Thoracic aorta (tissue), 2 donors: Measurements from ENCODE around the gene EMC10. TPM values are rescaled to one million over a fixed set of nuclear protein-coding genes. Genes with fewer than 3 reads are reported as not detected.

Experiments
- ATAC-seq: fragments of 150-250 bp; one replicate; pipeline ENCODE4 v1.8.0; 2017; ENCODE audit warnings: low read depth; ENCODE audit not compliant: insufficient number of reproducible peaks, low FRiP score
- DNase-seq: peaks from one replicate; pipeline ENCODE4 v3.0.0-alpha.2; 2020; ENCODE audit warnings: low spot score
- H3K27ac ChIP-seq, 2 donors: fragments of 200-600 bp; sonication (generic); 1 replicate in 1 of 2; 2 replicates in 1 of 2; pipeline ENCODE4 v1.5.1; 2016; ENCODE audit warnings: mild to moderate bottlenecking in 2 of 2, moderate library complexity in 2 of 2
- H3K27me3 ChIP-seq: fragments of 200-600 bp; sonication (generic); replicated peaks from 2 replicates; pipeline ENCODE4 v1.6.0; 2016; ENCODE audit warnings: mild to moderate bottlenecking; ENCODE audit not compliant: insufficient read depth
- H3K36me3 ChIP-seq: fragments of 200-600 bp; sonication (generic); one replicate; pipeline ENCODE4 v1.5.1; 2016
- H3K4me1 ChIP-seq, 2 donors: fragments of 200-600 bp; sonication (generic); 1 replicate in 1 of 2; 2 replicates in 1 of 2; pipeline versions ENCODE4 v1.5.1 to v1.6.0; 2016; ENCODE audit warnings: low read depth in 2 of 2, mild to moderate bottlenecking in 1 of 2; ENCODE audit not compliant: control insufficient read depth in 1 of 2
- H3K4me3 ChIP-seq: fragments of 200-600 bp; sonication (generic); 2 replicates; pipeline ENCODE4 v1.5.1; 2016; ENCODE audit warnings: mild to moderate bottlenecking
- H3K9me3 ChIP-seq: fragments of 200-600 bp; sonication (generic); 2 replicates; pipeline ENCODE4 v1.5.1; 2016
- total RNA-seq, 2 donors: library from RNA; depleted of rRNA; stranded (reverse); fragments of >200 nt; gene quantifications; one replicate each; pipeline versions ENCODE4 v1.1.0 to v1.2.3, GENCODE V29; 2016
- TF ChIP-seq, protein P1 (sequence below): fragments of 200-600 bp; sonication (generic); IDR thresholded peaks from one replicate; pipeline ENCODE4 v1.5.1; 2019; ENCODE audit warnings: antibody characterized with exemption

The EMC10 gene
- total RNA-seq, 2 donors from 2014 or later: 85.6 to 139 TPM

DNA sequence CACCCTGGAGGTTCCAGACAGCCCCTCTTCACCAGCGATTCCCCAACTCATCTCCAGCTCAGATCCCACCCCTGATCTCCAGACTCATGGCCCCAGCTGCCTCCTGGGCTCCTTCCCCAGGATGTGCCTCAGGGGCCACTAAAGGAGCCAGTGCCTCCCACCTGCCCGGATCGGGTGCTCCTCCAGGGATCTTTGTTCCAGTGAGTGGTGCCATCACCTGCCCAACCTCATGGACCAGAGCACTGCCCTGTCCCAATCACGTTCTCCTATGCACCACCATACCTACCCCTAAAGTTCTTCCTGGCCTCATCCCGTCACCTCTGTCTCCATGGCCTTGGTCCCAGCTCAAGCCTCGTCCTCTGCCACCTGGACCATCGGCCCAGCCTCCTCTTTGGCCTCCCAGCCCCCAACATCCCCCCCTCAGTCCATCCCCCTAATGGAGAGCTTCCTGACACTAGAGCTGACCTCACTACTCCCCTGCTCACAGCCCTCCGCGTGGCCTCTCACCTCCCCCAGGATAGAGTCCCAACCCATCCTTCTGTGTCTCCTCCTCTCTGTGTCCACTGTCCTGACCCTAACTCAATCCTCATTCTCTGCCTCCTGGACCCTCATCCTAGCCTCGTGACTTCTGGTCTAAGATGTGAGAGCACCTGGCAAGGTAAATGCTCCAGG lies 9.1 kb downstream of the EMC10 start:
- DNase-seq: no peak
- no peak overlapping the region for H3K27ac ChIP-seq
- no peak overlapping the region for H3K4me3 ChIP-seq
- no peak for ATAC-seq
- TF ChIP-seq, protein P1, sequence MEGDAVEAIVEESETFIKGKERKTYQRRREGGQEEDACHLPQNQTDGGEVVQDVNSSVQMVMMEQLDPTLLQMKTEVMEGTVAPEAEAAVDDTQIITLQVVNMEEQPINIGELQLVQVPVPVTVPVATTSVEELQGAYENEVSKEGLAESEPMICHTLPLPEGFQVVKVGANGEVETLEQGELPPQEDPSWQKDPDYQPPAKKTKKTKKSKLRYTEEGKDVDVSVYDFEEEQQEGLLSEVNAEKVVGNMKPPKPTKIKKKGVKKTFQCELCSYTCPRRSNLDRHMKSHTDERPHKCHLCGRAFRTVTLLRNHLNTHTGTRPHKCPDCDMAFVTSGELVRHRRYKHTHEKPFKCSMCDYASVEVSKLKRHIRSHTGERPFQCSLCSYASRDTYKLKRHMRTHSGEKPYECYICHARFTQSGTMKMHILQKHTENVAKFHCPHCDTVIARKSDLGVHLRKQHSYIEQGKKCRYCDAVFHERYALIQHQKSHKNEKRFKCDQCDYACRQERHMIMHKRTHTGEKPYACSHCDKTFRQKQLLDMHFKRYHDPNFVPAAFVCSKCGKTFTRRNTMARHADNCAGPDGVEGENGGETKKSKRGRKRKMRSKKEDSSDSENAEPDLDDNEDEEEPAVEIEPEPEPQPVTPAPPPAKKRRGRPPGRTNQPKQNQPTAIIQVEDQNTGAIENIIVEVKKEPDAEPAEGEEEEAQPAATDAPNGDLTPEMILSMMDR: no peak
- no peaks in the 10 kb centered on the region for H3K4me1 ChIP-seq
- no peaks in the 10 kb centered on the region for H3K27me3 ChIP-seq
- H3K9me3 ChIP-seq: no peaks in the 10 kb centered on the region
- H3K36me3 ChIP-seq: peaks cover 24% of the 10 kb centered on the region

DNA sequence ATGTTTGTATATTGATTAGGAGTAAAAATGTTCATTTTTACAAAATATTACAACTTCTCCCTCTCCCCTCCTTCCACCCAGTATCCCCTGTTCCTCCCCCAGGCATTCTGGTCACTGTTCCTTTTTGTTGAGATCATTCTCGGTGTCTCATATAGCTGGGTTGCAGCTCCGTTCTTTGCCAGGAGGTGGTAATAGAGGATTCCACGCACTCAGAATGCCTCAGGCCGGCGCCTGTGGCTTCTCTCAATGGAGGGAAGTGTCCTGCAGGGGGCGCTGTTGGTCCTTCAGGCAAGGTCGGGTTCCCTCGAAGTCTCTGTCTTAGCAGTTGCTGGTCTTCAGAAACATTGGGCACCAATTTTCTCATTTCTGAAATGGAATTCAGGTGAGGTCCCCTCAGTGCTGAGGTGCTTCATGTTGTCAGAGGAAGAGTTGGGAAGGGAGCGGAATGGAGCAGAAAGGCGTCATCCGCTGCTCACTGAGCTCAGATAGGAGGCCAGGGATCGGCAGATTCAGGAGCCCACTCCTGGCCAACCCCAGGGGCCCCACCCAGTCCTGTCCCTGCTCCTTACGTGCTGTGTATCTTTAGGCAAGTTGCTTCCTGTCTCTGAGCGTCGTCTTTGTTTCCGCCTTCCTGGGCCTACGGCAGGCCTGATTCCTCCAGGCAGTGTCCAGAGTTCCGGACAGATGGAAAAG lies 10.7 kb downstream of the EMC10 start:
- H3K4me1 ChIP-seq: no peaks in the 10 kb centered on the region
- no peak for DNase-seq
- H3K27me3 ChIP-seq: no peaks in the 10 kb centered on the region
- H3K36me3 ChIP-seq: peaks cover 10% of the 10 kb centered on the region
- H3K9me3 ChIP-seq: no peaks in the 10 kb centered on the region
- no peak overlapping the region for H3K27ac ChIP-seq
- ATAC-seq: no peak
- TF ChIP-seq, protein P1: no peak
- no peak overlapping the region for H3K4me3 ChIP-seq

DNA sequence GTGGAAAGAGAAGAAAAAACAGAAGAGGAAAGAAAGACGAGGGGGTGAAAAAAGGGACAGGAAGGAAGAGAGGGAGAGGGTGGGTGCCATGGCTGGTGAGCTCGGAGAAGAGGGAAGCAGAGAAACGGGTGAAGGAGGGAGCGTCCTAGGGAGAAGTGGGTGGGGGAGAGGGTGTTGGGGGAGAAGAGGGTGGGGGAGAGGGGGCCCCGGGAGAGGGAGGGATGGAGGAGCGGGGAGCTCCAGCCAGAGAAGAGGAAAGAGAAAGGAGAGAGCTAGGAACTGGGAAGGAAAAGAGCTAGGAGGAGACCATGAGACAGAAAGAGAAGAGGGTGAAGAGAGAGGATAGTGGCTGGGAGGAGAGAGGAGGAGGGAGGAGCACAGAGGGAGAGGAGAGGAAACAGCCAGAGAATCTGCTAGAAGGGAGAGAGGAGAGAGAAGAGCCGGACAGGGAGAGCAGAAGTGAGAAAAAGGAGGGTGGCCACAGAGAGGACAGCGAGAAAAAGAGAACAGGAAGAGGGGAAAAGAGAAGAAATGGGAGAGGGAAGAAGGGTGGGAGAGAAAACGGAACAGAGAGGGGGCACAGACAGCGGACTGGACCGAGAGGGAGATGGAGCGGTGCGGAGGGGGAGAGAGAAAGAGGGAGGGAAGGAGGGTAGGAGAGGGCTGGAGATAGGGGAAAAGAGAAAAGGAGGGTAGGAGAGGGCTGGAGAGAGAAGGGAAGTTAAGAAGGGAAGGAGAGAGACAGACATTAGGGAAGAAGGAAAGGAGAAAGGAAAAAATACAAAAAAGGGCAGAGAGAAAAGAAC lies 12.3 kb downstream of the EMC10 start:
- H3K4me1 ChIP-seq: no peaks in the 10 kb centered on the region
- ATAC-seq: no peak
- no peak for DNase-seq
- no peaks in the 10 kb centered on the region for H3K36me3 ChIP-seq
- TF ChIP-seq, protein P1: no peak
- H3K9me3 ChIP-seq: no peaks in the 10 kb centered on the region
- H3K4me3 ChIP-seq: no peak overlapping the region
- no peak overlapping the region for H3K27ac ChIP-seq
- H3K27me3 ChIP-seq: no peaks in the 10 kb centered on the region

DNA sequence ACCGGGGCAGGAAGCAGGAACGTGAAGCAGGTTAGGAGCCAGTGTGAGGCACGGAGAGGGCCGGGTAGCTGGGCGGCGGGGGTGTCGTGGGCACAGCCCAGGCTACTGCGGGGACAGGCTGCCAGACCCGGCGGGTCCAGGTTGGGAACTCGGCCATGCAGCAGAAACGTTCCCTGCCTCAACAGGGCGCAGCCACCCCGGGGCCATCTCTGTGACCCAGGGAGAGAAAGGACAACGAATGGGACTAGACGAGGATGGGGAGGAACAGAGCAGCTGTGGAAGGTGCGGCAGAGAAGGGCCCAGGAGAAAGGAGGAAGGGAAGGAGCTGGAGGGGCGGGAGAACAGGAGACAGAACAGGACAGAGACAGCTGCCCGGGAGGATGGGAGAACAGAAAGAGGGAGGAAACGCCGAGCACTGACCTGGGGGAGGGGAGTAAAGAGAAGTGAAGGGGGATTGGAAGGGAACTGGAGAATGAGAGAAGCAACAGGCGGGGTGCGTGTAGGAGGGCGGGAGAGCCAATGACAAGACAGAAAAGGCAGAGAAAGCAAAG lies 13.2 kb downstream of the EMC10 start:
- H3K4me3 ChIP-seq: no peak overlapping the region
- no peaks in the 10 kb centered on the region for H3K36me3 ChIP-seq
- ATAC-seq (no peak), DNase-seq (no peak)
- no peaks in the 10 kb centered on the region for H3K27me3 ChIP-seq
- no peaks in the 10 kb centered on the region for H3K4me1 ChIP-seq
- no peak overlapping the region for H3K27ac ChIP-seq
- TF ChIP-seq, protein P1: no peak
- H3K9me3 ChIP-seq: no peaks in the 10 kb centered on the region

DNA sequence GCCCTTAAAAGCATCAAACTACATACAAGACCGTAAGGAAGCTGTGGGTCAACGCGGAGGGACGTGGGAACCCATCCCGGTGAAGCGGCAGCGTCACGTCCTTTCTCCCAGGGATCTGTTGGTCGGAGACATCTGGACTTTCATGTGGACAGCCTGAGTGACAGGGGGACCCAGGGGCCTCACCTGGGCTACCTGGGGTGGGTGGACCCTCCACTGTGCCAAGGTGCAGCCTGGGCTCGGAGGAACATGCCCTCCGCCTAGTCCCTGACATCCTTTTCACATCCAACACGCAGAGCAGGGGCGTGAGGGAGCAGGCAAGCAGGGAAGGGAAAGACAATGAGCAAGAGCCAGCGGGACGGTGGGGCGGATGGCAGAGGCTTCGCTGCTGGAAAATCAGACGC lies 14.1 kb downstream of the EMC10 start:
- ATAC-seq (no peak), DNase-seq (no peak)
- TF ChIP-seq, protein P1: no peak
- H3K27me3 ChIP-seq: no peaks in the 10 kb centered on the region
- H3K4me3 ChIP-seq: no peak overlapping the region
- H3K4me1 ChIP-seq: no peaks in the 10 kb centered on the region
- no peak overlapping the region for H3K27ac ChIP-seq
- H3K9me3 ChIP-seq: no peaks in the 10 kb centered on the region
- H3K36me3 ChIP-seq: no peaks in the 10 kb centered on the region
